GM23338 (cell line): ENCODE results near the gene GHRL. TPM values are rescaled to one million over a fixed set of nuclear protein-coding genes. Genes with fewer than 3 reads are reported as not detected.

ENCODE experiments used
- ATAC-seq: fragments of 200-7000 bp; cut with Tn5 transposase; 3 replicates; pipeline ENCODE4 v1.9.1; 2020
- DNase-seq: peaks from one replicate; pipeline ENCODE4 v3.0.0-alpha.2; 2015; ENCODE audit warnings: low spot score
- H2AFZ ChIP-seq: fragments of 200-600 bp; sonication (generic); 2 replicates; pipeline ENCODE4 v1.8.0; 2016; ENCODE audit warnings: antibody characterized with exemption, mild to moderate bottlenecking, moderate library complexity
- H3F3A ChIP-seq: fragments of 200-600 bp; sonication (generic); replicated peaks from 2 replicates; pipeline ENCODE4 v1.8.0; 2017; ENCODE audit warnings: antibody characterized with exemption, mixed run types, low read depth
- H3K27ac ChIP-seq: fragments of 200-600 bp; sonication (generic); 2 replicates; pipeline ENCODE4 v1.6.1; 2016; ENCODE audit warnings: low read depth
- H3K27me3 ChIP-seq: fragments of 200-600 bp; sonication (generic); 2 replicates; pipeline ENCODE4 v1.8.0; 2016; ENCODE audit warnings: mild to moderate bottlenecking, mixed run types, moderate library complexity; ENCODE audit not compliant: insufficient read depth
- H3K36me3 ChIP-seq: fragments of 200-600 bp; sonication (generic); 2 replicates; pipeline ENCODE4 v1.8.0; 2016; ENCODE audit warnings: mild to moderate bottlenecking; ENCODE audit not compliant: insufficient read depth
- H3K4me1 ChIP-seq: fragments of 200-600 bp; sonication (generic); 2 replicates; pipeline ENCODE4 v1.8.0; 2016; ENCODE audit warnings: mild to moderate bottlenecking, moderate library complexity; ENCODE audit not compliant: insufficient read depth
- H3K4me2 ChIP-seq: fragments of 200-600 bp; sonication (generic); 2 replicates; pipeline ENCODE4 v1.7.1; 2017; ENCODE audit warnings: mixed run types
- H3K4me3 ChIP-seq: fragments of 200-600 bp; sonication (generic); 2 replicates; pipeline ENCODE4 v1.6.1; 2016; ENCODE audit warnings: mixed run types
- H3K79me2 ChIP-seq: fragments of 200-600 bp; sonication (generic); replicated peaks from 2 replicates; pipeline ENCODE4 v1.8.0; 2017; ENCODE audit warnings: mild to moderate bottlenecking; ENCODE audit not compliant: insufficient read depth
- H3K9me2 ChIP-seq: fragments of 200-600 bp; sonication (generic); 2 replicates; pipeline ENCODE4 v1.8.0; 2017; ENCODE audit not compliant: insufficient read depth
- H4K20me1 ChIP-seq: fragments of 200-600 bp; sonication (generic); replicated peaks from 2 replicates; pipeline ENCODE4 v1.8.0; 2017; ENCODE audit warnings: mild to moderate bottlenecking; ENCODE audit not compliant: insufficient read depth
- H3K27ac Mint-ChIP-seq: 2 replicates; pipeline ENCODE4 v1.8.0; 2020; ENCODE audit warnings: inconsistent platforms, mild to moderate bottlenecking, moderate library complexity, mixed read lengths
- H3K27me3 Mint-ChIP-seq: 3 replicates; pipeline ENCODE4 v1.8.0; 2022; ENCODE audit warnings: low read depth, mild to moderate bottlenecking, moderate library complexity, mixed read lengths, inconsistent platforms; ENCODE audit not compliant: insufficient read depth, poor library complexity
- H3K36me3 Mint-ChIP-seq: 3 replicates; pipeline ENCODE4 v1.8.0; 2021; ENCODE audit warnings: low read depth, mild to moderate bottlenecking, inconsistent platforms, moderate library complexity, mixed read lengths
- H3K4me1 Mint-ChIP-seq: 3 replicates; pipeline ENCODE4 v1.8.0; 2020; ENCODE audit warnings: mild to moderate bottlenecking, inconsistent platforms, mixed read lengths
- H3K4me3 Mint-ChIP-seq: 3 replicates; pipeline ENCODE4 v1.8.0; 2021; ENCODE audit warnings: moderate library complexity, mild to moderate bottlenecking, inconsistent platforms, mixed read lengths
- H3K9me3 Mint-ChIP-seq: 3 replicates; pipeline ENCODE4 v1.8.0; 2020; ENCODE audit warnings: moderate library complexity, mild to moderate bottlenecking, inconsistent platforms, mixed read lengths
- CREB1 ChIP-seq: fragments of 250-450 bp; sonication (Bioruptor Pico); IDR thresholded peaks from 2 replicates; pipeline ENCODE4 v1.5.0; 2020; ENCODE audit warnings: low read depth, mild to moderate bottlenecking, moderate library complexity
- ETS1 ChIP-seq: IDR thresholded peaks from 2 replicates; pipeline ENCODE4 v1.6.1; 2016; ENCODE audit warnings: antibody characterized with exemption
- EZH2 ChIP-seq: fragments of 200-600 bp; sonication (generic); IDR thresholded peaks from one replicate; pipeline ENCODE4 v1.8.0; 2017; ENCODE audit warnings: antibody characterized with exemption, mild to moderate bottlenecking, low read depth; ENCODE audit not compliant: unreplicated experiment
- POLR2AphosphoS5 ChIP-seq: IDR thresholded peaks from 2 replicates; pipeline ENCODE4 v1.6.1; 2016; ENCODE audit warnings: antibody characterized with exemption, low read depth
- ZNF331 ChIP-seq: fragments of 250-450 bp; sonication (Bioruptor Pico); IDR thresholded peaks from 2 replicates; pipeline ENCODE4 v1.5.0; 2020; ENCODE audit warnings: low read depth, mild to moderate bottlenecking, moderate library complexity
- polyA plus RNA-seq: library from polyadenylated mRNA; unstranded; fragments of >200 nt; fragmentation: Nextera tagmentation; extraction: Ambion mirVana; gene quantifications from 2 replicates; pipeline ENCODE4 v1.2.1, GENCODE V29; 2016
- total RNA-seq: library from RNA; depleted of rRNA; stranded (reverse); fragments of >200 nt; shearing (Covaris generic); gene quantifications from 2 replicates; pipeline ENCODE4 v1.2.3, GENCODE V29; 2014
- TF ChIP-seq, protein P1 (sequence below), 2 experiments: fragments of 200-600 bp in 1 of 2; sonication (generic) in 1 of 2; conservative IDR thresholded peaks; 2 replicates each; pipeline versions ENCODE4 v1.5.1 to v1.6.1; 2016 to 2017; ENCODE audit warnings: antibody characterized with exemption in 2 of 2, low read depth in 2 of 2, mild to moderate bottlenecking in 2 of 2, moderate library complexity in 1 of 2
- TF ChIP-seq, protein P2 (sequence below): fragments of 250-450 bp; sonication (Bioruptor Pico); IDR thresholded peaks from 2 replicates; pipeline ENCODE4 v1.5.0; 2020; ENCODE audit warnings: mild to moderate bottlenecking, moderate library complexity

The GHRL gene
- total and polyA plus RNA-seq, 2 experiments from 2014 or later, result 0.78 TPM; not detected in 1

- Histone ChIP-seq H3K27ac (no peak overlapping the region), H3K4me1 (peaks cover 5% of the 10 kb centered on the region; the same call in 1 of the 2 replicates), H3K4me2 (no peak overlapping the region), H4K20me1 (no peaks in the 10 kb centered on the region), H3F3A (no peaks in the 10 kb centered on the region), H3K36me3 (no peaks in the 10 kb centered on the region), H3K27me3 (no peaks in the 10 kb centered on the region), H2AFZ (no peak overlapping the region), H3K9me2 (no peaks in the 10 kb centered on the region), H3K4me3 (no peak overlapping the region), H3K79me2 (no peaks in the 10 kb centered on the region)
- peaks cover 8% of the 10 kb centered on the region for H3K4me1 Mint-ChIP-seq
- H3K36me3 Mint-ChIP-seq, result peaks cover 8% of the 10 kb centered on the region
- no peak for TF ChIP-seq EZH2
- TF ChIP-seq, protein P1, sequence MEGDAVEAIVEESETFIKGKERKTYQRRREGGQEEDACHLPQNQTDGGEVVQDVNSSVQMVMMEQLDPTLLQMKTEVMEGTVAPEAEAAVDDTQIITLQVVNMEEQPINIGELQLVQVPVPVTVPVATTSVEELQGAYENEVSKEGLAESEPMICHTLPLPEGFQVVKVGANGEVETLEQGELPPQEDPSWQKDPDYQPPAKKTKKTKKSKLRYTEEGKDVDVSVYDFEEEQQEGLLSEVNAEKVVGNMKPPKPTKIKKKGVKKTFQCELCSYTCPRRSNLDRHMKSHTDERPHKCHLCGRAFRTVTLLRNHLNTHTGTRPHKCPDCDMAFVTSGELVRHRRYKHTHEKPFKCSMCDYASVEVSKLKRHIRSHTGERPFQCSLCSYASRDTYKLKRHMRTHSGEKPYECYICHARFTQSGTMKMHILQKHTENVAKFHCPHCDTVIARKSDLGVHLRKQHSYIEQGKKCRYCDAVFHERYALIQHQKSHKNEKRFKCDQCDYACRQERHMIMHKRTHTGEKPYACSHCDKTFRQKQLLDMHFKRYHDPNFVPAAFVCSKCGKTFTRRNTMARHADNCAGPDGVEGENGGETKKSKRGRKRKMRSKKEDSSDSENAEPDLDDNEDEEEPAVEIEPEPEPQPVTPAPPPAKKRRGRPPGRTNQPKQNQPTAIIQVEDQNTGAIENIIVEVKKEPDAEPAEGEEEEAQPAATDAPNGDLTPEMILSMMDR (conservative IDR thresholded peaks at IDR 0.05; ENCODE audit: low read depth in 2 of 2), result no peak
- no peak for TF ChIP-seq ZNF331 (CRISPR knock-in tag)
- no peak overlapping the region; the same call in 1 of the 2 replicates for H3K27ac Mint-ChIP-seq
- no peak for DNase-seq
- H3K9me3 Mint-ChIP-seq, result no peaks in the 10 kb centered on the region; the same call in 2 of the 3 replicates
- ATAC-seq, result no peak
- no peaks in the 10 kb centered on the region for H3K27me3 Mint-ChIP-seq
- H3K4me3 Mint-ChIP-seq, result no peak overlapping the region
Measured at GRCh38 chr3:10291641-10292040, 1.1 kb downstream of the GHRL start.

DNA sequence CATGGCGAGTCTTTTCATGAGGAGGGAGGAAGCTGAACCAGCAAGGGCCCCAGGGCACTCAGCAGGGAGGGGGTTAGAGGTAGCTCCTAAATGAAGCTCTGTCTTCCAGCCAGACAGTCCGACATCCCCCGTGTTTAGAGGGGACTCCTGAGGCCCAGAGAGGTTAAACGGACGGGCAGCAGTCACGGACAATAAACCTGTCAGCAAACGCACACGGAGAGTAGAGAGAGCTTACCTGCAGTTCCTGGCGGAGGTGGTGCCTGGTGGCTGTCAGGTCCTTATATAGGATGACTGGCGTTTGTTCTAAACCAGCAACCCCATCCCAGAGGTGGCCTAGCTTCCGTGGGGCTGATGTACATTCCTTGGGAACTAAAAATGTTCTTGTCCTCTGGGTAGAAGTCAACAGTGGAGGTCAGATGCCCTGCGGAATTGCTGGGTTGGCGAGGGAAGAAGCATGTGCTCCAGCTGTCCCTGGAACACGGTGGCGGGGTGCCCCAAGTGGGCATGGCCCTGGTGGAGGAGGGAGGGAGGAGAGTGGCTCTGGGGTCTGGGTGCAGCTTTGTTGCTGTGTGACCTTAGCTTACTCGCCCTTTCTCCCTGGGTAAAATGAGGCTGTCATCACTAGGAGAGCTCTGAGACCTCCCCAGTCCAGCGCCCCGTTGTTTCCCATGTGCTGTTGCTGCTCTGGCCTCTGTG lies 2.1 kb downstream of the GHRL start:
- ATAC-seq (peak; percentile 12), DNase-seq (no peak)
- no peaks in the 10 kb centered on the region for H3K9me2 ChIP-seq
- Mint-ChIP-seq H3K27ac (no peak overlapping the region; the same call in 1 of the 2 replicates), H3K4me3 (no peak overlapping the region), H3K9me3 (no peaks in the 10 kb centered on the region; the same call in 2 of the 3 replicates), H3K4me1 (peaks cover 15% of the 10 kb centered on the region), H3K27me3 (no peaks in the 10 kb centered on the region), H3K36me3 (peaks cover 9% of the 10 kb centered on the region)
- no peaks in the 10 kb centered on the region for H3K79me2 ChIP-seq
- H3K27me3 ChIP-seq, result no peaks in the 10 kb centered on the region
- 0 out of 2 replicates have a peak, but pooled peaks cover 3% of the 10 kb centered on the region for H3K36me3 ChIP-seq
- H3K4me1 ChIP-seq, result peaks cover 8% of the 10 kb centered on the region; the same call in 1 of the 2 replicates
- H3K4me3 ChIP-seq, result no peak overlapping the region
- no peaks in the 10 kb centered on the region for H3F3A ChIP-seq
- no peak overlapping the region for H2AFZ ChIP-seq
- H4K20me1 ChIP-seq, result no peaks in the 10 kb centered on the region
- H3K4me2 ChIP-seq, result no peak overlapping the region
- no peak overlapping the region for H3K27ac ChIP-seq
- TF ChIP-seq, protein P1 (conservative IDR thresholded peaks at IDR 0.05; ENCODE audit: low read depth in 2 of 2), result no peak
- TF ChIP-seq CREB1 (CRISPR knock-in tag) (no peak), POLR2AphosphoS5 (no peak), ETS1 (no peak)
- TF ChIP-seq, protein P2, sequence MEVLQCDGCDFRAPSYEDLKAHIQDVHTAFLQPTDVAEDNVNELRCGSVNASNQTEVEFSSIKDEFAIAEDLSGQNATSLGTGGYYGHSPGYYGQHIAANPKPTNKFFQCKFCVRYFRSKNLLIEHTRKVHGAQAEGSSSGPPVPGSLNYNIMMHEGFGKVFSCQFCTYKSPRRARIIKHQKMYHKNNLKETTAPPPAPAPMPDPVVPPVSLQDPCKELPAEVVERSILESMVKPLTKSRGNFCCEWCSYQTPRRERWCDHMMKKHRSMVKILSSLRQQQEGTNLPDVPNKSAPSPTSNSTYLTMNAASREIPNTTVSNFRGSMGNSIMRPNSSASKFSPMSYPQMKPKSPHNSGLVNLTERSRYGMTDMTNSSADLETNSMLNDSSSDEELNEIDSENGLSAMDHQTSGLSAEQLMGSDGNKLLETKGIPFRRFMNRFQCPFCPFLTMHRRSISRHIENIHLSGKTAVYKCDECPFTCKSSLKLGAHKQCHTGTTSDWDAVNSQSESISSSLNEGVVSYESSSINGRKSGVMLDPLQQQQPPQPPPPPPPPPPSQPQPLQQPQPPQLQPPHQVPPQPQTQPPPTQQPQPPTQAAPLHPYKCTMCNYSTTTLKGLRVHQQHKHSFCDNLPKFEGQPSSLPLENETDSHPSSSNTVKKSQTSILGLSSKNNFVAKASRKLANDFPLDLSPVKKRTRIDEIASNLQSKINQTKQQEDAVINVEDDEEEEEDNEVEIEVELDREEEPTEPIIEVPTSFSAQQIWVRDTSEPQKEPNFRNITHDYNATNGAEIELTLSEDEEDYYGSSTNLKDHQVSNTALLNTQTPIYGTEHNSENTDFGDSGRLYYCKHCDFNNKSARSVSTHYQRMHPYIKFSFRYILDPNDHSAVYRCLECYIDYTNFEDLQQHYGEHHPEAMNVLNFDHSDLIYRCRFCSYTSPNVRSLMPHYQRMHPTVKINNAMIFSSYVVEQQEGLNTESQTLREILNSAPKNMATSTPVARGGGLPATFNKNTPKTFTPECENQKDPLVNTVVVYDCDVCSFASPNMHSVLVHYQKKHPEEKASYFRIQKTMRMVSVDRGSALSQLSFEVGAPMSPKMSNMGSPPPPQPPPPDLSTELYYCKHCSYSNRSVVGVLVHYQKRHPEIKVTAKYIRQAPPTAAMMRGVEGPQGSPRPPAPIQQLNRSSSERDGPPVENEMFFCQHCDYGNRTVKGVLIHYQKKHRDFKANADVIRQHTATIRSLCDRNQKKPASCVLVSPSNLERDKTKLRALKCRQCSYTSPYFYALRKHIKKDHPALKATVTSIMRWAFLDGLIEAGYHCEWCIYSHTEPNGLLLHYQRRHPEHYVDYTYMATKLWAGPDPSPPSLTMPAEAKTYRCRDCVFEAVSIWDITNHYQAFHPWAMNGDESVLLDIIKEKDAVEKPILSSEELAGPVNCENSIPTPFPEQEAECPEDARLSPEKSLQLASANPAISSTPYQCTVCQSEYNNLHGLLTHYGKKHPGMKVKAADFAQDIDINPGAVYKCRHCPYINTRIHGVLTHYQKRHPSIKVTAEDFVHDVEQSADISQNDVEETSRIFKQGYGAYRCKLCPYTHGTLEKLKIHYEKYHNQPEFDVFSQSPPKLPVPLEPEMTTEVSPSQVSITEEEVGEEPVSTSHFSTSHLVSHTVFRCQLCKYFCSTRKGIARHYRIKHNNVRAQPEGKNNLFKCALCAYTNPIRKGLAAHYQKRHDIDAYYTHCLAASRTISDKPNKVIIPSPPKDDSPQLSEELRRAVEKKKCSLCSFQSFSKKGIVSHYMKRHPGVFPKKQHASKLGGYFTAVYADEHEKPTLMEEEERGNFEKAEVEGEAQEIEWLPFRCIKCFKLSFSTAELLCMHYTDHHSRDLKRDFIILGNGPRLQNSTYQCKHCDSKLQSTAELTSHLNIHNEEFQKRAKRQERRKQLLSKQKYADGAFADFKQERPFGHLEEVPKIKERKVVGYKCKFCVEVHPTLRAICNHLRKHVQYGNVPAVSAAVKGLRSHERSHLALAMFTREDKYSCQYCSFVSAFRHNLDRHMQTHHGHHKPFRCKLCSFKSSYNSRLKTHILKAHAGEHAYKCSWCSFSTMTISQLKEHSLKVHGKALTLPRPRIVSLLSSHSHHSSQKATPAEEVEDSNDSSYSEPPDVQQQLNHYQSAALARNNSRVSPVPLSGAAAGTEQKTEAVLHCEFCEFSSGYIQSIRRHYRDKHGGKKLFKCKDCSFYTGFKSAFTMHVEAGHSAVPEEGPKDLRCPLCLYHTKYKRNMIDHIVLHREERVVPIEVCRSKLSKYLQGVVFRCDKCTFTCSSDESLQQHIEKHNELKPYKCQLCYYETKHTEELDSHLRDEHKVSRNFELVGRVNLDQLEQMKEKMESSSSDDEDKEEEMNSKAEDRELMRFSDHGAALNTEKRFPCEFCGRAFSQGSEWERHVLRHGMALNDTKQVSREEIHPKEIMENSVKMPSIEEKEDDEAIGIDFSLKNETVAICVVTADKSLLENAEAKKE (CRISPR knock-in tag), result no peak
